Pulmonary artery endothelial cell (primary cell): Measurements from ENCODE around the gene ZIC5. TPM values are rescaled to one million over a fixed set of nuclear protein-coding genes. Genes with fewer than 3 reads are reported as not detected.

Source experiments
- DNase-seq: peaks from one replicate; pipeline ENCODE4 v3.0.0-alpha.2; 2011; ENCODE audit warnings: low read depth, low spot score
- total RNA-seq: library from RNA; depleted of rRNA; stranded (reverse); fragments of >200 nt; gene quantifications from 2 replicates; pipeline ENCODE4 v1.2.3, GENCODE V29; 2014

The ZIC5 gene
- total RNA-seq, 1 donor from 2014 or later: not detected

- no peak for DNase-seq
These were observed 15.8 kb upstream of the ZIC5 start for GRCh38 chr13:99987154-99988019.

- DNase-seq: no peak
These were observed 15.2 kb upstream of the ZIC5 start for GRCh38 chr13:99986741-99987140.

- DNase-seq: no peak
These were observed 14.4 kb upstream of the ZIC5 start for GRCh38 chr13:99985886-99986527.

- no peak for DNase-seq
These were observed 13.8 kb upstream of the ZIC5 start for GRCh38 chr13:99985241-99985874.

GRCh38 chr13:99984461-99985240 is 13.1 kb upstream of the ZIC5 start:
- no peak for DNase-seq

- no peak for DNase-seq
These were observed 12.2 kb upstream of the ZIC5 start for GRCh38 chr13:99983499-99984401.

- DNase-seq: no peak
These were observed 11.3 kb upstream of the ZIC5 start for GRCh38 chr13:99982731-99983498.

- DNase-seq: no peak
These were observed 10.6 kb upstream of the ZIC5 start for GRCh38 chr13:99982036-99982730.

GRCh38 chr13:99981735-99982035 is 10.1 kb upstream of the ZIC5 start, which contains the start of gene ZIC2:
Gene ZIC2 (plus strand): TSS chr13:99981784. CDS start chr13:99982065, 281 bp downstream.
- DNase-seq: no peak

GRCh38 chr13:99980824-99981734 is 9.5 kb upstream of the ZIC5 start:
- DNase-seq: no peak

- DNase-seq: peak; percentile 10
These were observed 8.7 kb upstream of the ZIC5 start for GRCh38 chr13:99980201-99980823.

- no peak for DNase-seq
These were observed 8.1 kb upstream of the ZIC5 start for GRCh38 chr13:99979453-99980200.

GRCh38 chr13:99978799-99979452 is 7.4 kb upstream of the ZIC5 start:
- DNase-seq: no peak

- DNase-seq: no peak
These were observed 6.6 kb upstream of the ZIC5 start for GRCh38 chr13:99977912-99978798.

GRCh38 chr13:99977334-99977911 is 5.9 kb upstream of the ZIC5 start:
- DNase-seq: no peak
